A549 treated with Hydrocortisone at 1 μM for 4 hours (cell line): ENCODE results near the gene NHP2. TPM values are rescaled to one million over a fixed set of nuclear protein-coding genes. Genes with fewer than 3 reads are reported as not detected.

Experiments used
- total RNA-seq: library from RNA; stranded (reverse); fragments of 200-300 nt; extraction: Qiagen RNA extraction; gene quantifications from 5 replicates; pipeline ENCODE4 v1.2.3, GENCODE V29; 2022

The NHP2 gene
- total RNA-seq, result 381 to 450 TPM (median 412 TPM) in 5 replicates

GRCh38 chr5:178153530-178154340 is at the start of gene NHP2:
Gene NHP2 (minus strand): TSS chr5:178153885. CDS start chr5:178153817, 68 bp downstream.

GRCh38 chr5:178187014-178187413 is 33.3 kb upstream of the NHP2 start, which contains the start of gene GMCL2:
Gene GMCL2 (minus strand): TSS chr5:178187371. CDS start chr5:178187299, 72 bp downstream.

GRCh38 chr5:178130576-178131445 is 22.9 kb downstream of the NHP2 start, which contains the start of gene RMND5B:
Gene RMND5B (plus strand): TSS chr5:178131014. CDS start chr5:178138120, 7,106 bp downstream.

GRCh38 chr5:178113141-178113787 is 40.4 kb downstream of the NHP2 start, which contains the start of gene N4BP3:
Gene N4BP3 (plus strand): TSS chr5:178113532. CDS start chr5:178119584, 6,052 bp downstream.

Other genes with a start within 250 kb of the NHP2 start
- gene PROP1, start 157.6 kb downstream of the NHP2 start, total RNA-seq, result 0.09 TPM in 2 of 5 replicates, not detected in the others
- gene N4BP3, start 40.4 kb downstream of the NHP2 start, total RNA-seq, result 0.74 to 1.2 TPM (median 0.90 TPM) in 5 replicates
- gene RMND5B, start 22.9 kb downstream of the NHP2 start, total RNA-seq, result 28.4 to 31.8 TPM (median 30.9 TPM) in 5 replicates
- not detected in 5 replicates for gene GMCL2, start 33.5 kb upstream of the NHP2 start, total RNA-seq
- gene HNRNPAB, start 50.6 kb upstream of the NHP2 start, total RNA-seq, result 300 to 340 TPM (median 314 TPM) in 5 replicates
- gene PHYKPL, start 78.9 kb upstream of the NHP2 start, total RNA-seq, result 7.9 to 9.1 TPM (median 8.7 TPM) in 5 replicates